ENCODE data around the gene HOXD4.

DNA sequence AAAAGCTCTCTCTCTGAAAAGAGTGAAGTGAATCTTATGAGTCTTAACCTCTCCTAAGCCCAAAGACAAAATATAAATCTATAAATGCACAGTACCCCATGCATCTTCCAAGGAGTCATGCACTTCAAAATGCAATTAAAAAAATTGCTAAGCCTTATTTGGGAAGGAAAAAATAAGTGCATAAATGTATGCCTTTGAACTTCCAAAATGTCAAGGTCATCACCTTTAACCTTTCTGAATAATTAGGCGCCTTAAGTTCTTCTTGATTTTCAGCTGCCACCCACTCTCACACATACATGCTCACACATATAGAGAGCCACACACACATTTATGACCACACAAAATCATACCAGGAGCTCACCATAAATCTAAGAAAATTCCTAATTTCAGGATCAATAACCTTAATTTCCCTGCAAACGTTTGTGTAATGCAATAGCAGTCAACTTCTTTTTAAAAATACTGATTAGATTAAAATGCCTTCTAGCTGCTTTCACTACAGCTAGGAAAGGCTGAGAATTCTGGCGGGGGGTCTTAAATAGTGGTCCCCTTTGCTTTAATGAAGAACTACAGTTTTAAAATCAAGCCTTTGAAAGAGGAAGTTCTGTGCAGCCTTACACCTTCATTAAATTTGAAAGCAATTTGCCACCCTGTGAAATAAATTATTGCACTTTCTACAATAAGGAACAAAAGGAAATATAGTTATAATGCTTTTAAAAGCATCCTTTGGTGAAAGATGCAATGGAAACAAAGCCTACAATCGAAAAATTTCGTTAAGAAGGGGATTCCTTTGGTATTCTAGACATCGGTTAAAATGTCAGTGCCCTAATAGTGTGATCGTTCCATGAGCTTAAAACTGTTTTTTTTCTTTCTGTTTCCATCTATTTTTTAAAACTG lies 40.7 kb upstream of the HOXD4 start:
- TF ChIP-seq, protein P1, sequence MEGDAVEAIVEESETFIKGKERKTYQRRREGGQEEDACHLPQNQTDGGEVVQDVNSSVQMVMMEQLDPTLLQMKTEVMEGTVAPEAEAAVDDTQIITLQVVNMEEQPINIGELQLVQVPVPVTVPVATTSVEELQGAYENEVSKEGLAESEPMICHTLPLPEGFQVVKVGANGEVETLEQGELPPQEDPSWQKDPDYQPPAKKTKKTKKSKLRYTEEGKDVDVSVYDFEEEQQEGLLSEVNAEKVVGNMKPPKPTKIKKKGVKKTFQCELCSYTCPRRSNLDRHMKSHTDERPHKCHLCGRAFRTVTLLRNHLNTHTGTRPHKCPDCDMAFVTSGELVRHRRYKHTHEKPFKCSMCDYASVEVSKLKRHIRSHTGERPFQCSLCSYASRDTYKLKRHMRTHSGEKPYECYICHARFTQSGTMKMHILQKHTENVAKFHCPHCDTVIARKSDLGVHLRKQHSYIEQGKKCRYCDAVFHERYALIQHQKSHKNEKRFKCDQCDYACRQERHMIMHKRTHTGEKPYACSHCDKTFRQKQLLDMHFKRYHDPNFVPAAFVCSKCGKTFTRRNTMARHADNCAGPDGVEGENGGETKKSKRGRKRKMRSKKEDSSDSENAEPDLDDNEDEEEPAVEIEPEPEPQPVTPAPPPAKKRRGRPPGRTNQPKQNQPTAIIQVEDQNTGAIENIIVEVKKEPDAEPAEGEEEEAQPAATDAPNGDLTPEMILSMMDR (IDR thresholded peaks at IDR 0.05): no peak
- TF ChIP-seq POLR2A (IDR thresholded peaks at IDR 0.05): no peak

Measured in lower leg skin (tissue), 3 donors.